Kidney glomerular epithelial cell (primary cell): Measurements from ENCODE around the gene PABPN1.

Source experiments
- DNase-seq: peaks from one replicate; lab custom pipeline; 2025; lab: John Stamatoyannopoulos, UW

The PABPN1 gene

DNA sequence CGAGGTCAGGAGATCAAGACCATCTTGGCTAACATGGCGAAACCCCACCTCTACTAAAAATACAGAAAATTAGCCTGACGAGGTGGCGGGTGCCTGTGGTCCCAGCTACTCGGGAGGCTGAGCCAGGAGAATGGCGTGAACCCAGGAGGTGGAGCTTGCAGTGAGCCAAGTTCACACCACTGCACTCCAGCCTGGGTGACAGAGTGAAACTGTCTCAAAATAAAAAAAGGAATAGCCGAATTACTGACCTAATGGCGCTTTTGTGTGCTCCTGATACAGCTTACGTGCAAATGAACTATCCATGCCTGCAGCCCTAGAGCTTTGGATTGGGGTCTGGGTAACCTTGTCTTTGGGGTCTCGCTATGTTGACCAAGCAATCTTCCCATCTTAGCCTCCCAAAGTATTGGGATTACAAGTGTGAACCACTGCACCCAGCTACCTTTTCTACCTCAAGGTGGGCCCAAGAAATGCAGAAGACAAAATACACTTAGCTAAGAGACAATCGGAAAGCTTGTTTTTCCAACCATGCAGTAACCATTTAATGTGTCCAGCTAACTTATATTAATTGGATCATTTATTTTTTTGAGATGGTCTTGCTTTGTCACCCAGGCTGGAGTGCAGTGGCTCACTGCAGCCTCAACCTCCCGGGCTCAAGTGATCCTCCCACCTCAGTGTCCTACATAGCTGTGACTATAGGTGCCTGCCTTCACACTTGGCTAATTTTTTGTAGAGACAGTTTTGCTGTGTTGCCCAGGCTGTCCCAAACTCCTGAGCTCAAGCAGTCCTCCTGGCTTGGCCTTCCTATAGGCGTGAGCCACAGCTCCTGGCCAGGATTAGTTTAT is 5.5 kb downstream of the PABPN1 start:
- DNase-seq, result no peak

DNA sequence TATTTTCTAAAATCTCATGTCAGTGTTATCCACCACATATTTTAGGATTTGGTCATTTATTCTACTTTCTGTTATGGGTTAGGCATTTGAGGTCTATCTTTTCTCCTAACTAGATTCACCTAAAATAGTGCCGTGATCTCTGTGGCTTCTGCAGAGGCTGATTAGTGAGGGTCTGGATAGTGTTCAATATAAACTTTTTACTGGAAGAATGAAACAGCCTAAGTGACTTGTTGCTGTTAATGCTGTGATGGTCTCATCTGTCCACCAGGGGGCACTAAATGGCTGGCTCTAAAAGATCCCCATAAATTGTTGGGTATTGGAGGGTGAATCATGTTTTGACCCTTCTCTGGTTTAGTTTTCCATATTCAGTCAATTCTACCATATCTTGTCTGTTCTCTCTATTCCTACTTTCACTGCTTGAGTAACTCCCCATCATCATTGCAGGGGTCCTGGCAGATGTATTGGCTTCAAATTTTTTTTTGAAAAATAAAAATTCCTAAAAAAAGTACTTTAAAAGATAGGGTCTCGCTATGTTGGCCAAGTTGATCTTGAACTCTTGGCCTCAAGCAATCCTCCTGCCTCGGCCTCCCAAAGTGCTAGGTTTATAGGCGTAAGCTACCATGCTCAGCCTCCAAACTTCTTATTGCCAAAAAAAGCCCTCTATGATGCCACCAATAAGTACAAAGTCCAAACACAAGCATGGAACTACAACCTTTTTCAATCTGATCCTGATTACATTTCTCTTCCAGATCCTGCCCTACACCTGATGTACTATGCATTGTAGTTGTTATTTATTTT is 6.9 kb downstream of the PABPN1 start:
- DNase-seq, result peak; percentile 64

DNA sequence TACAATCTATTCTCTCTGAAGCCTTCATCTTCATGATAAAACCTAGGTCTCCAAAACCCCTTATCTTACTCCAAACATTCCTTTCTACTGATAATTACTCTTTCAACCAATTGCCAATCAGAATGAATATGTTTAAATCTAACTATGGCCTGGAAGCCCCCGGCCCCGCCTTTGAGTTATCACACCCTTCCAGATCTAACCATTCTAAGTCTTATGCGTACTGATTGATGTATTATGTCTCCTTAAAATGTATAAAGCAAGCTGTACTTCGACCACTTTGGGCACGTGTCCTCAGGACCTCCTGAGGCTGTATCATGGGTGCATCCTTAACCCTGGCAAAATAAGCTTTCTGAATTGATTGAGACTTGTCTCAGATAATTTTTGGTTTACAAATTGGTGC is 14.4 kb downstream of the PABPN1 start:
- DNase-seq, result no peak

DNA sequence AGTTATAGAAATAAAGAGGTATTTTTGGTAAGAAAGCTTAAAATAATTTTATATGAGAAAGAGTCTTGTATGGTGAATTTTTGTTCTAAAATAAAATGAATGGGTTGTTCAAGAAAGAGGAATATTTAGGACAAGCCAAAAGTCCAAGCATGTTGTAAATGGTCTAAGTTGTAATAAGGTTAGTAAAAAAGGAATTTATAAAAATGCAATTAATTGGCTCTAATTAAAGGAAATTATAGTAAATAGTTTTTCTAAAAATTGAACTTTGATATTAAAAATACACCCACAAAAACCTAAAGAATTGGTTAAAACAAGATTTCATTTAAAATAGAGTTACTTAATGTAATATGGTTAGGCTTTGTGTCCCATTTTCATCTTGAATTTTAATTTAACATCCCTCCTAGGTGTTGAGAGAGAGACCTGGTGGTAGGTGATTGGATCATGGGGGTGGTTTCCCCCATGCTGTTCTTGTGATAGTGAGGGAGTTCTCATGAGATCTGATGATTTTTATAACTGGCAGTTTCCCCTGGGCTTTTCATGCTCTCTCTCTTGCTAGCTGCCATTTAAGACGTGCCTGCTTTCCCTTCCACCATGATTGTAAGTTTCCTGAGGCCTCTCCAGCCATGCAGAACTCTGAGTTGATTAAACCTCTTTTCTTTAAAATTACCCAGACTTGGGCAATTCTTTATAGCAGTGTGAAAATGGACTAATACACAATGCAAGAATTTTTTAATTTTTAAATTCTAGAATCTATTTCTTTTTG is 18.4 kb downstream of the PABPN1 start:
- DNase-seq, result no peak

DNA sequence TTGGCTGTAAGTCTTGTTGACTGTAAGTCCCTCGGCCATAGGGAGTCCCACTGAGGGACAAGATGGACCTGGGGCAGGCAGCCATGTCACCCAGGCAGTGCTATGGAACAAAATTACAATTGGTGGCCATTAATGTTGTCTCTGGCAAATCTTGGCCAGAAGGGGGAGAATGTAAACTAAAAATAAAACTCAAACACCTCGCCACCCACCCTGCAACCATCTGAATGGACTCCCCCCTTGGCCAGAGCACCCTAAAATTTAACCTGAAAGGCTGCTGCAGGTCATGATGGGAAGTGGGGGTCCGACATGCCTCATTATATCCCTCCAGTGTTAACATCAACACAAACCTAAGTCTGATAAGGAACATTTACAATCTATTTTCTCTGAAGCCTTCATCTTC is 23.2 kb downstream of the PABPN1 start:
- DNase-seq, result no peak

DNA sequence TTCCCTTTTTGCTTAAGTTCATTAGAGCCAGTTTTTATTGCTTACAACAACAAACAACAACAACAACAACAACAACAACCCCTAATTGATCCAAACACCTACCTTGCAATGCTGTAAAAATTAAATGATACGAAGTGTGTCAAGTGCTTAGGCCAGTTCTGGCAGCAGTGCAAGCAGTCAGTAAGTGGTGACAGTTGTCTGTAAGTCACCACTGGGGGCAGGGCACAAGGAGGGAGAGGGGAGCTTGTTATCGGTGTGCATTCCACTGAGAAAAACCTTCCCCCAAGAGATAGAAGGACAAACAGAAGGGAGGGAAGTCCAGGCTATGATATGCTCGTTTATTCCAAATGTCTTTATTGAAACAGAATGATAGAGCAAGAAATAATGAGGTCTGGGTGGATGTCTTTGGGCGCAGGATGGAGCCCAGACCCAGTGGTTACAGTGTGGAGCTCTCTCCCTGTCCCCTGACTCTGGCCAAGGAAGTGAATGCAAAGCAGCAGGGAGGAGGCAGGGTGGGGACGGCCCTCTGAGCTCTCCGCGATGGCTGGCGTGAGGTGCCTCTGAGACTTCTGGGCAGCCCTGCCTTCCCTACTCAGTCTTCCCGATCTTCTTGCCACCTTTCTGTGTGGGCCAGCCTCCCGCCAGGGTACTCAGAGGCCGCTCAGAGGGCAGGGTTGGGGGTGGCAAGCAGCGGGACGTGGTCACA is 24.9 kb downstream of the PABPN1 start:
- DNase-seq, result no peak

DNA sequence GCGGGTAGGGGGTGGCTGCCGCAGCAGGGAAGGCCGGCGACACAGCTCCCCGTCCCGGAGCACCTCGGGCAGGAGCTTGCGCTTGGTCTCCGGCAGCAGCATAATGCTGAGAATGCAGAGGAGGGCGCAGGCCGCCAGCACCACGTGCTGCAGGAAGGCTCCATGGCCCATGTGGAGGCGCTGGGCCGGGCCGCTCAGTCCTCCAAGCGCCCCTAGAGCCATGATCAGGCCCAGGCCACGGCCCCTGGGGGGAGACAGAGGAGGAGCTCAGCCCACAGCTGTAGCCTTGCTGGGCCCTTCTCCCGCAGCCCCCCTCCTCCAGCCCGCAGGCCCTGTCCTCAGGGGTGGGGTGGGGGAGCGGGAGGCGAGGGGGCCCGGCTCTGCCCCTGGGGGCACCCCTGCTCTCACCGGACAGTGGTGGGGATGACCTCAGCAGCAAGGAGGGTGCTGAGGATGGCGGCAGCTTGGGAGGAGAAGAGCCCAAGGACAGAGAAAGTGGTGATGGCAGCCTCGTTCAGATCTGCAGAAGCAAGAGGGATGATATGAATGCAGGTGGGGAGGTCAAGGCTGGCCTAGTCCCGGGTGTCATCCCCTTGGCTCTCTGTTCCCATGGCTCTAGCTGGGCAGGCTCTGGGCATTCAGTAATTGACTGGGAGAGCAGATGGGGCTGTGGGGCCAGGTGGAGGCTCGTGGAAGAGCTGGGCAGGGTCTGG is 25.6 kb downstream of the PABPN1 start:
- no peak for DNase-seq

DNA sequence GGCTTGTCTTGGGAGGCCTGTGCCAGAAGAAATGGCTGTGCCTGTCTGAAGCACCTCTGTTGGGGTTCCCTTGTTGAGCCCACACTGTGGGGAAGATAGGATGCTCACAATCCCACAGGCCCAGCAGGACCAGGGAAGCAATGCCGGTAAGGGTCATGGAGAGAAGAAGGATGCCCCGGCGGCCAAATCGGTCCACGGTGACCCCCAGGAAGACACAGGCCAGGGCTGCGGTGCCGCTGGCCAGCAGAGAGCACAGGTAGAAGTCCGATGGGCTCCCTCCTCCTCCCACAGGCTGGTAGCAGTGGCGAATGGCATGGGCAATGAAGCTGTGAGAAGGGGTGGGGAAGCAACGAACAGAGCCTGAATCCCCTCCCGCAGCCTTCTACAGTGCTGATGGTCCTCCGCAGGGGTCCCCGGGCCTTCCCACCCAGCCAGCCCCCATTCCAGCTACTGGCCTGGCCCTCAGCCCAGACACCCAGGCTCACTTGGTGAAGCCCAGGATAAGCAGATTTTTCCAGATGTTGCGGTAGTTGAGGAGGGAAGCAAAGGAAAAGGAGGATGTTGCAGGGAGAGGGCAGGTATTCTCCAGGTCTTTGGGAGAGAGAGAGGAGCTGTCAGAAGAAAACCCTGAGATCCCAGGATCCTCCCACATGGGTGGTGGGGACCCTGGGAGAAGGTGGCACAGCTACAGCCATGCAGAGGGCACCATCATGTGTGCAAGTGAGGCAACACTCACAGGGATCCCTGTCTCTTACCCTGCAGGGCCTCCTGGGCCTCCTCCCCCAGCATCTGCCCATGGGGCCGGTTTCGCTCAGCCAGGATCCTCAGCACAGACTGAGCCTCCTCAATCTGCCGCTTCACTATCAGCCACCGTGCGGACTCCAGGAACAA is 26.4 kb downstream of the PABPN1 start:
- no peak for DNase-seq

DNA sequence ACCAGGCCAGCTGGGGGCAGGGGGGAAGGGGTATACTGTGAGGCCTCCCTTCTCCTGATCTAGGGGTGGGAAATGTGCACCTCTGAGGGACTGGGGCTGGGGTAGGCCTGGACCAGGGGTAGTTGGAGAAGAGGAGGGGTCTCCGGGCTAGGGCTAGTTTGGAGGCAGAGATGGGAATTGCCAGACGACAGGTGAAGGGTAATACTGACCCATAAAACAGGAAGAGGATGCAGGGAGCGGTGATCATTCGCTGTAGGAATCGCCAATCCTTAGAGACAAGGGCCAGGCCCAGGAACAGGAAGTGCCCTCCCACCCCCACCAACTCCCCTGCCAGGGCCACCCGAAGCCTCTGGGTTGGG is 27.0 kb downstream of the PABPN1 start:
- no peak for DNase-seq

DNA sequence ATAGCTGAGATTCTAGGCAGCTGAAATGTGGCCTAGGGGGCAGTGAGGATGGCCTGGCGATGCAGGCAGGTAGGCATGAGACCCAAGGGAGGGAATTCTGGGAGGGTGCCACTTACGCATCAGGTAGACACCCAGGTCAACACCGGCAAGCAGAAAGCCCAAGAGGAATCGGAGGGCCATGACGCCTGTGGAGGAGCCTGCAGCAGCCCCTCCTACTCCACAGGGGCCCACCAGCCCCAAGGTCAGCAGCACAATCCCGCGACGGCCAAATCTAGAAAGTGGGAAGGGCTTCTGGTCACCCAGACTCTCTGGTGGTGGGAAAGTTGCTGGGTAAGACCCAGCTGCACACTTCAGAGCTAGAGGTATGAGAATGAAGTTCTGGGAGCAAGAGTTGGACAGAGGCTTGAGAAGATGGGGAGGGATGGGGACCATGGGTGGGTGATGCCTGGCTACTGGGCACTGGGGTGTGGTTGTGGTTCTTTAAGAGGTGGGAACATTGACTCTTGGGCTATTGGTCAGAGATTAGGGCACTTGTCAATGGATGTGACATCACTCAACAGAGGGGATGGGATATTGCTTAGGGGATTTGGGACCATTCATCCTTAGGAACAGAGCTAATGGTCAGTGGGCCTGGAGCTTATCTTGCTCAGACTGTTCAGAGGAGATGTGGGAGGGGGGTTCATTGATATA is 28.0 kb downstream of the PABPN1 start:
- DNase-seq, result no peak

DNA sequence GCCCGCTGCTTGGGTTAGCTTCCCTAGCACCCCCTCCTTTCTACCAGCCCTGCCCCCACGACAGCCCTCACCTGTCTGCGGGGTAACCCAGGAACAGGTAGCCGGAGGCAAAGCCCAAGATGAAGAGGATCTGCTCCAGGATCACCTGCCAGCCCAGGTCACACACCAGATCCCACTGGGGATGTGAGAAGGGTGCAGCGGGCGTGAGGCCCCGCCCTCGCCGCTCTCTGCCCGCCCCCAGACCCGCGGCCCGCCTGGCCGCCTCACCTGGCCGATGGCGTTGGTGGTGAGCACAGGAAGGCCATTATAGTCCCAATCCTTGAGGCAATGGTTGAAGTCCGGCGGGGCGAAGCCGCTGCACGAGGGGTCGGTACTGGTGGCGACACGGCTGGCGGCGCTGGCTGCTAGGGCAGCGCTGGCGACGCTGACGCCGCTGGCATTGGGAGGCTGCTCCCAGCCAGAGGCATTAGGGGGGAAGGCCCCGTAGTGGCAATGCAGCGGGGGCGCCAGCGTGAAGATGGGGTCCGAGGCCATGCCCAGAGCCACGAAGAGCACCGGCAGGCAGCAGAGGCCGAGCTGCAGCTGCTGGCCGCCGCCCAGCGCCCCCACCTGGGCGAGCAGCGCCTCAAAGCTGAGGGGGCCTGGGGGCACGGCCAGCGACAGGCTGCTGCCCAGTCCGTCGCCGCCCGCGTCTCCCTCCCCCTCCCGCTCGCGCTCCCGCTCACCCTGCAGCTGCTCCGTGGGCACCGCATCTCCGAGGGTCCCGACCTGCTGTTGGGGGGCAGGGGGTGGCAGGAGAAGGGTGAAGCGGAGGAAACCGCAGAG is 30.6 kb downstream of the PABPN1 start:
- no peak for DNase-seq

DNA sequence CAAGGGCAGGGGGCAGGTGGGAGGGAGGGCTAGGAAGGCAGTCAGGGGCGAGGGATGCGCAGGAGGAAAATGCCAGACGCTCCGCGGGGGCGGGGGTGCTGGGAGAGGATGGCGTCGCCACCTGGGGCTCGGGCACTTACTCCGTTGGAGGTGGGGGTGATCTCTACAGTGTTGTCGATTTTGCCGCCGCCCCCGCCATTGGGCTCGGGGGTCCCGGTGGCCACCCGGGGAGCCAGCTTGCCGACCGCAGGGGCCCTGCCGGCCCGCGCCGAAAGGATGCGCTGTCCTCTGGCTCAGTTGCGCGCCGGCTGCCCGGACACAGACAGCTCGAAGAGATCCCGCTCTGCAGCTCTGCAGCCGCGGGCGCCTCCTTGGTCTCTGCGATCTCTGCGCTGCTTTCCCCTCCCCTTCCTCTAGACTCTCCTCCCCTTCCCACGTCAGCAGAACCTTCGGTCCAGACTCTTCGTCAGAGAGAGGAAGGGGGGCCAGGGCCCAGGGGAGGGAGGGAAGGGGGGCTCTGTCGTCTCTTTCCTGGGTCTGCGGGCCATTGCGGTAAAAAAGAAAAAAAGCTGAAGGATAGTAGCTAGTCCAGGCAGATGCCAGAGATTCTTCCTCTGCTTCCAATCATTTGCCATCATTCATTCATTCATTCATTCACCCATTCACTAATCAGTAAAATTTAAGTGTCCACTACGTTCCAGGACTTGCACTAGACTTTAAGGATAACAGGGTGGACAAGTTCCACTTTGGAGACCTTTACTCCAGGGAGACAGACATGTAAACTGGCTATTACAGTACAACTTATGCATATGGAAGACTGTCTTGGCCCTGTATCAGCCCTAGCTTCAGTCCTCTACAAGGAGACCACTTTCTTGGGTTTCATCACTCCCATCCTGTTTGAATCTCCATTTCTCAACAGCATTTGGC is 31.5 kb downstream of the PABPN1 start, which contains the start of gene SLC22A17:
Gene SLC22A17 (minus strand): TSS at position 382 of the 927 bp plus-strand sequence.
- DNase-seq, result peak; percentile 48

DNA sequence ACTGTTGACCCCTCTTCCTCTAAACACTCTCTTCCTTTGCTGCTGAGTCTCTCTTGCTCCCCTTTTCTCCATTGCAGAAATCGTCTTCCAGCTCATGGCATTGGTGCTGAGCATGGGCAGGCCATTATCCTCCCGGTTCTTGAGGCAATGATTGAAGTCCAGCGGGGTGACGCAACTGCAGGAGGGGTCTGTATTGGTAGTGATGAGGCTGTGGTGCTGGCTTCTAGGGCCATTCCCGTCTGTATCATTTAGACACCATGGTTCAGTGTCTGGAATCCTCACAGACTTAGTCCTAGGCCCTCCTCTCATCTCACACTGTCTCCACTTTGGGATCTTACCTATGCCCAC is 32.1 kb downstream of the PABPN1 start:
- DNase-seq, result no peak

DNA sequence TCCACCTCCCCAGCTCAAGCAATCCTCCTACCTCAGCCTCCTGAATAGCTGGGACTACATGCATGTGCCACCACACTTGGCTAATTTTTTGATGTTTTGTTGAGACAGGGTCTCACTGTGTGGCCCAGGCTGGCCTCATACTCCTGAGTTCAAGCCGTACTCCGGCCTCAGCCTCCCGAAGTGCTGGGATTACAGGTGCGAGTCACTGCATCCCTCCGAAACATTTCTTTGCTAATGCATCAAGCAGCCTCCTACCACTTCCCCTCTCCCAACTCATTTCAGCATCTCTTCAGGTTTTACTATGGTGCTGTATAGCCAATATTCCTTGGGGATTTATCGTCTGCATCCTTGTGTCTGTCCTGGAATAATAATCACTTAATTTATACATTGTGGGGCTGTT is 33.7 kb downstream of the PABPN1 start:
- DNase-seq, result no peak

DNA sequence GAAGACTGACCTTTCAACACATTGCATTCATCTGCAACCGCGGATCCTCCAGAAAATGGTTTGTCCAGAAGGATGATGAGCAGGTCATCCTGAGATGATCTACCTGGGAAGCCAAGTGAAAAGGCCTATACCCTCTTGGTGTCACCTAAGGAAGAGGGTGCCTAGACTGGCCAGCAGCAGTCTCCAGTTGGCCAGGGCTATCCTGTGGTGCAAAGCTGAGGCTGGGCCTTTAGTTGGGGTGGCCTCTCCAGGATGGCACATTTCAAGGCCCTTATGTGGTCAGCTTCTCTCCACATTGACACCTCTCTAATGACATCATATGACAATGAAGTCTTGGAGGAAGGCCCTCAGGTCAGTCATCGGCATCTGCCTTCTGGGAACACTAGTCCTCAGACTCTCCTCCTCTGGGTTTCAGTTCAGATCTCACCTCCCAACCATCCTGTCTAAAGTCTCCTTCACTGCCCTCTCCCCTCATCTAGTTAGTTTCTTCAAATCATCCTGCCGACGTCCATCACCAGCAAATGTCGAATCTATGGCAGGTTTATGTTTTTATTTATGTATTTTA is 34.7 kb downstream of the PABPN1 start:
- no peak for DNase-seq

DNA sequence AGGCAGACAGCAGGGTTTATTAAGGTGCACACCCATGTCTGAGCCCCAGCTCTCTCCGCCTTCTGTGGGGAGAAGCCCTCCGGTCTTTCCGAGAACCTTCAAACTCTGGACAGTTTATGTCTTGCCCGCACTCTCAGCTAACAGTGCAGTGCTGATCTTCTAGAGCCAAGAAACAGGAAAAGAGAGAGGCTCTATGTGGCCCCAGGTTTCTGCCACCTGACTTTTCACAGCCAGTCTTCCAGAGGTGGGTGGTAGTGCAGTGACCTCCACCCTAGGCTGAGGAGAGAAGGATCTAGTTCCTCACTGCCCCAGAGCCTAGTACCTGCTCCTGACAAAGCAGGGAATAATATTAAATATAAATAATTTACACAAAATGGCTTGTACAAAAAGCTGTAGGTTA is 35.4 kb downstream of the PABPN1 start:
- no peak for DNase-seq

DNA sequence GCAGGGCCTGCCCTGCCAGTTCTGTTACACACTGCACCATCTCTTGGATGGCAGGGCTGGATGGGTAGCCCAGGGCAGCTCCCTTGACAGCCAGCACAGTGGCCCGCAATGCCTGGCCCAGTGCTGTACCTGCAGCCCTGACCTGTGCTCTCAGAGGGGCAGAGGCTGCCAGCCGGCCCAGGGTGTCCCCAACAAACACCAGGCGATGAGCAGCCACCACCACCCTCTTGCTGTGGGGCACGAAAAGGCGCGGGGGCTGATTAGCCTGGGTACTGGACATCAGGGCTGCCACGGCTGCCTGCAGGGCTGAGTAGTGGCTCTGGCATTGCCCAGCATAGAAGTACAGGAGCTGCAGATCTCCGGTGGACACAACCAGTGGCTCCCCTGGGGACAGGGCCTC is 36.0 kb downstream of the PABPN1 start:
- DNase-seq, result no peak
